HG02759 (cell line): ENCODE measurements around the gene CYP2A7.
"Not testable (repeated sequence)": the region's sequence is repeated elsewhere in the genome, so short reads cannot be mapped to it uniquely, and the experiment has no call there.

Source experiments
- ATAC-seq: cut with Tn5 transposase; IDR thresholded peaks from one replicate; pipeline ENCODE4 v1.9.1; 2021; ENCODE audit warnings: mild to moderate bottlenecking, moderate library complexity; ENCODE audit not compliant: unreplicated experiment

The CYP2A7 gene

DNA sequence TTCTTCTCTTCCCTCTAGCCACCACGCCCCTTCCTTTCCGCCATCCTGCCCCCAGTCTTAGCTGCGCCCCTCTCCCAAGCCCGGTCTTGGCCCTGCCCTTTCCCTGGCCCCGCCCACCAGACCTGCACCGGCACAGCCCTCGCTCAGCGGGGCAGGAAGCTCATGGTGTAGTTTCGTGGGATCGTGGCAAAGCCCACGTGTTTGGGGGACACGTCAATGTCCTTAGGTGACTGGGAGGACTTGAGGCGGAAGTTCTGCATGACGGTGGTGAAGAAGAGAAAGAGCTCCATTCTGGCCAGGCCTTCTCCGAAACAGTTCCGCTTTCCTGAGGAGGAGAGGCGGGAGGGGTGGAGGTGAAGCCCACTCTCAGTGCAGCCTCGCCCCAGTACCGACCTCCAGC lies 38.4 kb downstream of the CYP2A7 start:
- ATAC-seq: not testable (repeated sequence)

DNA sequence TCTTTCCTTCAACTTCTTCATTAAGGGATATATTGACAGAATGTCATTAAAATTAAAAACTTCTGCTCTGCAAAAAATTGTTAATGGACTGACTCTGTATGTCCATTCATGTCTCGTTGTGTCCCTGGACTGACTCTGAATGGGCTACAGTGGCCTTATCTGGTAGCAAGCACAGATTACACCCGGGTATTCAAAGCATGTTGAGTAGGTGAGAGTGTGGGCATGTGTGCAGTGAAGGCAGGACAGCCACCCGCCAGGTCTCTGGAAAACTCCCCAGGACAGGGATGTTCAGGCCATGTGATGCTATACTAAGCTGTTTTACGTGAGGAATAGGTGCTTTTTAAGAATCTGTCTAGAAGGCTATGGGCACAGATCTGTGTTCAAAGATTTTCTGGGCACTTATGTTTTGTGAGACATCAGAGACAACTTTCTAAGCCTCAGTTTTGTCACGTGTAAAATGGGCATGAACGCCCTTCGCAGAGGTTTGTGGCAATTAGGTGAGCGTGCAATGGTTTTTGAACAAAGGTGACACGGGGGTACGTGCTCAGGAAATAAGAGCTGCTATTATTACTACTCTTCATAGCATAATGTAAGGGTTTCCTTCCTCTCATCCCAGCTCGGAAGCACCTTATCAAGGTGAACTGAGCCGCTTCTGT lies 38.9 kb downstream of the CYP2A7 start:
- not testable (repeated sequence) for ATAC-seq

- not testable (repeated sequence) for ATAC-seq
Observed at GRCh38 chr19:40842012-40842411, 40.0 kb downstream of the CYP2A7 start.

GRCh38 chr19:40838477-40838876 lies 43.6 kb downstream of the CYP2A7 start:
- ATAC-seq: not testable (repeated sequence)

- ATAC-seq: no peak
Observed at GRCh38 chr19:40836754-40837429, 45.1 kb downstream of the CYP2A7 start.

GRCh38 chr19:40833728-40834533 lies 48.1 kb downstream of the CYP2A7 start:
- not testable (repeated sequence) for ATAC-seq

DNA sequence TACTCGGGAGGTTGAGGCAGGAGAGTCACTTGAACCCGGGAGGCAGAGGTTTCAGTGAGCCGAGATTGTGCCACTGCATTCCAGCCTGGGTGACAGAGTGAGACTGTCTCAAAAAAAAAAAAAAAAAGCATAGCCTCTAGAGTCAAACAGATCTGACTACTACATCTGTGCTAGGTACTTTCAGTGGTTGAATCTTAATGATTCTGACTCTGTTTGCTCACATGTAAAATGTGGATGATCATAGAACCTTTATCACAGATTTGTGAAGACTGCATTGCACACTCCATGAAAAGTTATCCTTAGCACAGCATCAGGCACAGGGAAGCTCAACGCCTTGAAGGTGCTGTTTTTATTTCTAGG lies 49.6 kb downstream of the CYP2A7 start:
- not testable (repeated sequence) for ATAC-seq

- ATAC-seq: no peak
Observed at GRCh38 chr19:40831502-40832430, 50.3 kb downstream of the CYP2A7 start.

GRCh38 chr19:40830741-40831140 lies 51.3 kb downstream of the CYP2A7 start:
- ATAC-seq: not testable (repeated sequence)

DNA sequence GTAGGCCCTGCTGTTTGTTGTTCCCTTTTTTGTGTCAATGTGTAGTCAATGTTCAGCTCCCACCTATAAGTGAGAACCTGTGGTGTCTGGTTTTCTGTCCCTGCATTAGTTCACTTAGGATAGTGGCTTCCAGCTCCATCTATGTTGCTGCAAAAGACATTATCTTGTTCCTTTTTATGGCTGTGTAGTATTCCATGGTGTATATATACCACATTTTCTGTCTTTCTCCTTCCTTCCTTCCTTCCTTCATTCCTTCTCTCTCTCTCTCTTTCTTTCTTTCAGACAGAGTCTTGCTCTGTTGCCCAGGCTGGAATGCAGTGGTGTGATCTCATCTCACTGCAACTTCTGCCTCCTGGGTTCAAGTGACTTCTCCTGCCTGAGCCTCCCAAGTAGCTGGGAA lies 52.8 kb downstream of the CYP2A7 start:
- ATAC-seq: no peak

- no peak for ATAC-seq
Observed at GRCh38 chr19:40827386-40828247, 54.4 kb downstream of the CYP2A7 start.

GRCh38 chr19:40826699-40827385 lies 55.2 kb downstream of the CYP2A7 start:
- ATAC-seq: not testable (repeated sequence)

GRCh38 chr19:40826312-40826698 lies 55.7 kb downstream of the CYP2A7 start:
- ATAC-seq: not testable (repeated sequence)

- not testable (repeated sequence) for ATAC-seq
Observed at GRCh38 chr19:40825460-40826095, 56.5 kb downstream of the CYP2A7 start.
